Myocyte (in vitro differentiated cells): ENCODE measurements around the gene LCE2D. TPM values are rescaled to one million over a fixed set of nuclear protein-coding genes. Genes with fewer than 3 reads are reported as not detected.
A peak's percentile ranks its signal among the peaks of the same experiment; 100 is the strongest.
"Not testable (repeated sequence)": the region's sequence is repeated elsewhere in the genome, so short reads cannot be mapped to it uniquely, and the experiment has no call there.

Experiments
- DNase-seq: peaks from one replicate; pipeline ENCODE4 v3.0.0-alpha.2; 2012; ENCODE audit warnings: low read depth
- polyA plus RNA-seq: library from polyadenylated mRNA; unstranded; fragments of >200 nt; gene quantifications from one replicate; pipeline ENCODE4 v1.2.1, GENCODE V29; 2012; ENCODE audit warnings: missing spikeins
- total RNA-seq: library from RNA; depleted of rRNA; stranded (reverse); fragments of >200 nt; gene quantifications from 2 replicates; pipeline ENCODE4 v1.2.3, GENCODE V29; 2014

Gene LCE2D, protein sequence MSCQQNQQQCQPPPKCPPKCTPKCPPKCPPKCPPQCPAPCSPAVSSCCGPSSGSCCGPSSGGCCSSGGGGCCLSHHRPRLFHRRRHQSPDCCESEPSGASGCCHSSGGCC
- not detected in 2 replicates for total RNA-seq
- polyA plus RNA-seq = not detected

DNA sequence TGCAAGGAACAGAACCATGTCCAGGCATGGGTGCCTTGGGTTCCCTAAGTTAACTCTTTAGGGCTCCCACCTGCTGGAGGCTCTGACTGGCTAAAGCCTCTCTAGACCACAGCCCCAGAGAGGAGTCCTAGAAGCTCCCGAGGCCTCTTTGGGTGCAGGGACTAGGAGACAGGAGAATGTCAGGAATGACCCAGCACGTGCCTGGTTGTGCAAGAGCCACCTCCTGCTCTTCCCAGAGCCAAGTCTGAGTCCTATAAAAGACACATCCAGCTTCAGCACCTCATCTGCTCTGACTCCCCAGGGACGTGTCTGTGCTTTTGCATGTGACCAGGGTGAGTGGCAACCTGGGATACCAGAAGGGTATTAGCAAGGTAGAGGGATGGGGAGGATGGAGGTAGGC, at the start of gene LCE2D:
LCE2D (plus strand) TSS at position 283 of the 400 bp plus-strand sequence. CDS start 726 bp downstream, outside the sequence.
- no peak for DNase-seq

DNA sequence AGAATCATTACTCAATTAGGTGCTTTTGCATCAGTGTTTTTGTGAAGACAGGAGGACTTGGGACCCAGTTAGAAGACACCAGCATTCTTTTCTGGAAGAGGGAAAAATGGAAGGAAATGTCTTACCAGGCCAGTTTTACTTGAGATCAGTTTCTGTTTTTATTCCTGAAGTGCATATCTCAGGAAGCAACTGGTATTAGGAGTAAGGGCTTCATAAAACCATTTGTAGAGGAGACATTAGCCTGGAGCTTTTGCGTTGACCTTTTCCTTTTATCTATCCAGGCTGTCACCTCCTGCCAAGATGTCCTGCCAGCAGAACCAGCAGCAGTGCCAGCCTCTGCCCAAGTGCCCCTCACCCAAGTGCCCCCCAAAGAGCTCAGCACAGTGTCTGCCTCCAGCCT, 49.7 kb upstream of the LCE2D start, which contains the start of gene LCE3B:
LCE3B (plus strand) TSS at position 301 of the 400 bp plus-strand sequence; CDS start at position 301, 0 bp downstream.
- DNase-seq = no peak

- peak; percentile 74 for DNase-seq
Observed at GRCh38 chr1:152621993-152622392, 41.2 kb upstream of the LCE2D start.

DNA sequence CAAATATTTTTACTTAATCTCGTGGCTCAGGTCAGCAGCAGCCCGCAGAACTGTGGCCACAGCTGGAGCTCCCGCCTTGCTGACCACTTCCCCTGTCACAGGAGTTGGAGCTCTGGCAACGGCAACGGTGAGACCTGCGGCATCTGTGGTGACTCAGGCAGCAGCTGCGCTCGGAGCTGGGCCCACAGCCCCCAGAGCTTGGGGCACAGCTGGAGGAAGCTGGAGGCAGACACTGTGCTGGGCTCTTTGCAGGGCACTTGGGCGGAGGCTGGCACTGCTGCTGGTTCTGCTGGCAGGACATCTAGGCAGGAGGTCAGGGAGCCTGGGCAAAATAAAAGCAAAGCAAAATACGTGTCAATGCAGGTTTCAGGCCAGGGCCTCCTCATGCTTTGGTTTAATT, 40.4 kb upstream of the LCE2D start, which contains the start of gene LCE3A:
LCE3A (minus strand) TSS at position 301 of the 400 bp plus-strand sequence; CDS start at position 301, 0 bp downstream.
- DNase-seq = peak; percentile 88

GRCh38 chr1:152623203-152623844, 39.9 kb upstream of the LCE2D start:
- peak; percentile 30 for DNase-seq

DNA sequence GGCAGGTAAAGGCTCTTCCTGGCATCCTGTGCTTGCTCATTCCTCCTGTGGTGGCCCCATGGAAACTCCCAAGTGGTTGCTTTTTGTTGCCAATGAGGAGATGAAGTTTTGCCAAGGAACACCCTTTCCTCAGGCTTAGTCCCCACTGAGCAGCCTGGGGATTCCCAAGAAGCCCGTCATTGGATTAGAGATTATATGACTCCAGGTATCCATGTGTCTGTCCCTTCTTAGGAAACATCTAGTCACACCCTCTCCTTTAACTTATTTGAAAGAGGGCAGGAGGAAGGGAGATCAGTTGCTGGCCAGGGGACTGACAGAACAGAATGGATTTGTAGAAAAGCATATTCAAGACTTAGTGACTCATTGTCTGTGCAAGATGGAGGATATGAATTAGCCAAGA, 36.4 kb upstream of the LCE2D start:
- no peak for DNase-seq

DNA sequence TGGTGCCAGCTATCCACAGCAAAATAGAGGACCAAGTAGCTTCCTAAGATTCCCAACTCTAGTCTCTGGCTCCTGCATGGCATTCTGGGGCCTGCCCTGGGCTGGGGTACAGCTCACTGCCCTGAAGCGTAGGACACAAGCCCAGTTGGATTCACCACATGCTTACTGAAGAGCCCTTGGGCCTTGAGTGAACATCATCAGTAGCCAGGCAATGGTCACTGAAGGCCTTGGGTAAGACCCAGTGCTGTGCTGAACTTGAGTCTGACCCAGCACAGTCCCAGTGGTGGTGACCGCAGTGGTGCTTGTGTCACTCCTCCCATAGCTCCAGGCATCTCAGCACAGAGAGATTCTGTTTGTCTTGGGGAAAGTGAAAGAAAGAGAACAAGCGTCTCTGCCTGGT, 32.6 kb upstream of the LCE2D start:
- no peak for DNase-seq

GRCh38 chr1:152640351-152640750, 22.8 kb upstream of the LCE2D start:
- peak; percentile 92 for DNase-seq

DNA sequence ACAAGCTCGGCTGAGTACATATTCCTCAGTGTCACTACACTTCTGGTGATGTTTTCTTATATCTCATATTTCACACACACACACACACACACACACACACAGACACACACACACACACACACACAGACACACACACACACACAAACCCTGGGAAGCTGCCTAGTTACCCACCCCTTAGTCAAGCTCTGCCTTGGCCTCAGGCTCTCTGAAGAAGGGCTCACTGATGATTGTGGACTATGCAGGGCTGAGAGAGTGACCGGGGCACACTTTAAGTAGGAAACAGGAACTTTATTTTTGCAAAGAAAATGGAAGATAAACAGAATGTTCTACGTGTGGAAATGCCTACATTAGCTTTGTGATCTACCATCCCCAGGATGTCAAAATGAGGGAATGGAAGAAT, 19.2 kb upstream of the LCE2D start:
- DNase-seq = peak; percentile 22

DNA sequence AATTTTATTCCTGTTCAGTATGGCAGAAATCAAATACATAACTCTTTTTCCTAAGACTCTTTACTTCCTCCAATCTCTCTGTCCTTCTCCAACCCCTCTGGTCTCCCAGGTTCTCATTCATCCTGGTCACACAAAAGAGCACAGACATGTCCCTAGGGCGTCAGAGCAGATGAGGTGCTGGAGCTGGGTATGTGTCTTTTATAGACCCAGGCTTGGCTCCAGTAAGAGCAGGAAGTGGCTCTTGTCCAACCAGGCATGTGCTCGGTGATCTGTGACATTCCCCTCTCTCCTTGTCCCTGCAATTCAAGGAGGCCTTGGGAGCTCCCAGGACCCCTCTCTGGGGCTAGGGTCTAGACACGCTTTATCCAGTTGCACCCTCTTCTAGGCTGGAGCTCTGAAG, 18.0 kb upstream of the LCE2D start:
- peak; percentile 64 for DNase-seq

GRCh38 chr1:152646656-152647055, 16.5 kb upstream of the LCE2D start:
- DNase-seq = peak; percentile 13

DNA sequence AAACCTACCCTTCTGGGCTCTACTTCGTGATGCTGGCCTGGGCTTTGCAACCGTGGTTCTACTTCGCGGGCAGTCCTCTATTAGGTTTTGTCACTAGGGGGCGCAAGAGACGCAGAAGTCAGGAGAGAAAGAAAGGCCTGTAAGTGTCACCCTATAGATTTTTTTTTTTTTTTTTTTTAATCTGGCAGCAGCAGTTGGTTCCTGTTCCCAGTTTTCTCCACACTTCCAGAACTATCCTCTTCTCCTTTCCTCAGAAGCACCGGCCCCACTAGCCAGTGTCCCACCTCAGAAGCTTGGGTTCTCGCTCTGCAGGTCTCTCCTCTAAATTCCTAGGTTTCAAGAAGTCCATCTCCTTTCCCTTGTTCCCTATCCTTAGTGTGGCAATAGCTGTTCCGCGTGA, 9.1 kb upstream of the LCE2D start:
- peak; percentile 50 for DNase-seq

DNA sequence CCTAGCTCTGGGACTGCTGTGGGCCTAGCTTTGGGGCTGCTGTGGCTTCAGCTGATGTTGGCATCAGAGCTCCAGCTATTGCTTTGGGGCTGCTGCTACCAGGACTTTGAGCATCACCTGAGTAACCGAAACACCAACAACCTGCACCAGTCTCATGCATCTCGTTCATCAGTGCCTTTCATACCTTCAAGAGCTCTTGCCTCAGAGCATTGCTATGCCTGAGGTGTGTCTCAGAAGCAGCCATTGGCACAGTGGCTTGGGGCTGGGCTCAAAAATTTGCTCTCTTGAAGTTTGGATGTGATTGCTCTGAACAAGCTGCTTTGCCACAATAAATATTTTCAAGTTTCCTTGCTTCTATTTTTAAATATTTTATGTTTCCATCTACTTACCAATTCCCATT, 6.7 kb upstream of the LCE2D start:
- DNase-seq = no peak

DNA sequence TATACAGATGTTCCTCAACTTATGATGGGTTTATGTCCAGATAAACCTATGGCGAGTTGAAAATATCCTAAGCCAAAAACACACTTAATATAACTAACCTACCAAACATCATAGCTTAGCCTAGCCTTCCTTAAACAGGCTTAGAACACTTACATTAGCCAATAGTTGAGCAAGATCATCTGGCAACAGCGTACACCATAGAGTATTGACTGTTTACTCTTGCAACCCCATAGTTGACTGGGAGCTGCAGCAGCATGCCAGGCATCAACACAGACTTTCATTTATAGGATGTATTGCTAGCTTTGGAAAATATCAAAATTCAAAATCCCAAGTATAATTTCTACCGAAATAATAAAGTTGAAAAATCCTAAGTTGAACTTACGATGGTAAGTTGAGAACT, 5.5 kb upstream of the LCE2D start:
- DNase-seq = no peak

GRCh38 chr1:152658649-152659048, 4.5 kb upstream of the LCE2D start:
- no peak for DNase-seq

- not testable (repeated sequence) for DNase-seq
Observed at GRCh38 chr1:152666171-152666570, 3.0 kb downstream of the LCE2D start.

- DNase-seq = peak; percentile 34
Observed at GRCh38 chr1:152667648-152668047, 4.5 kb downstream of the LCE2D start.

- no peak for DNase-seq
Observed at GRCh38 chr1:152673016-152673415, 9.8 kb downstream of the LCE2D start.

GRCh38 chr1:152674983-152675382, 11.8 kb downstream of the LCE2D start, which contains the start of gene LCE2C:
Gene LCE2C (plus strand): TSS chr1:152675279. CDS start chr1:152676016, 737 bp downstream.
- not testable (repeated sequence) for DNase-seq

GRCh38 chr1:152679459-152679858, 16.3 kb downstream of the LCE2D start:
- peak; percentile 33 for DNase-seq

DNA sequence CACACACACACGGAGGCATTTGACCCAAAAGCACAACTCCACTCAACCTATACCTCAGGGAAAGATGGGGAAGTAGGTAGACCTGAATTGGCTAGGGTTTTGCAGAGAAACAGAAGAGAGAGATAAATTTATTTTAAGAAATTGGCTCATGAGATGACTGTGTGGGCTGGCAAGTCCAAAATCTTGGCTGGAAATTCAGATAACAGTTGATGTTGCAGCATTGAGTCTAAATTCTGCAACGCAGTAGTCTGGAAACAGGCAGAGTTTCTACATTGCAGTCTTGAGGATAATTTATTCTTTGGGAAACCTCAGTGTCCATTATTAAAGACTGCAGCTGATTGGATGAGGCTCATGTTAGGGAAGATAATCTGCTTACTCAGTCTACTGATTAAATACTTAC, 18.4 kb downstream of the LCE2D start:
- DNase-seq = no peak

DNA sequence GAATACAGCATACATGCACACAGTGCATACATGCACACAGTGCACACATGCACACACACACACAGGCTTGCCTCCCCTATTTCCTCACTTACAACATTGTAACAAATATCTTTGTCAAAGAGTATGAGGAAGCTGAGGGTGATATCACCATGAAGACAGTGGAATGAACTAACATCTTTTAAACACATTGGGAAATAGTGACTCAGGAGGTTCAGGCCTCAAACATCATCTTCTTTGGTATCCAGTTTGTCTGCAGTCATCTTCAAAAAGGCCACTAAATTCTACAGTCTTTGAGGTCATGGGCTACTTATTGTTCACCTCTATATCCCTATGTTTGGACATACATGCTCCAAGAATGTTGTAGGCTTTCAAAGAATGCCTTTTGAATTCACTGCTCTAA, 20.7 kb downstream of the LCE2D start:
- no peak for DNase-seq

DNA sequence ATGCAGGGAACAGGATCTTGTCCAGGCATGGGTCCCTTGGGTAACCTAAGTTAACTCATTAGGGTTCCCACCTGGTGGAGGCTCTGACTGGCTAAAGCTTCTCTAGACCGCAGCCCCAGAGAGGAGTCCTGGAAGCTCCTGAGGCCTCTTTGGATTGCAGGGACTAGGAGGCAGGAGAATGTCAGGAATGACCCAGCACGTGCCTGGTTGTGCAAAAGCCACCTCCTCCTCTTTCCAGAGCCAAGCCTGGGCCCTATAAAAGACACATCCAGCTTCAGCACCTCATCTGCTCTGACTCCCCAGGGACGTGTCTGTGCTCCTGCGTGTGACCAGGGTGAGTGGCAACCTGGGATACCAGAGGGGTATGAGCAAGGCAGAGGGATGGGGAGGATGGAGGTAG, 22.6 kb downstream of the LCE2D start, which contains the start of gene LCE2B:
LCE2B (plus strand) TSS at position 301 of the 400 bp plus-strand sequence. CDS start 721 bp downstream, outside the sequence.
- not testable (repeated sequence) for DNase-seq
